Cardiac muscle cell (in vitro differentiated cells and primary cell): ENCODE data around the gene EIF4G3. TPM values are rescaled to one million over a fixed set of nuclear protein-coding genes. Genes with fewer than 3 reads are reported as not detected.

Experiments used
- DNase-seq, 2 donors: peaks; one replicate each; pipeline versions ENCODE4 v3.0.0 to v3.0.0-alpha.2; 2010 to 2017; ENCODE audit warnings: low read depth in 1 of 2, low spot score in 1 of 2
- H3K27ac ChIP-seq: fragments of 200-600 bp; sonication (generic); 2 replicates; pipeline ENCODE4 v1.5.1; 2016
- H3K27me3 ChIP-seq: fragments of 200-600 bp; sonication (generic); 2 replicates; pipeline ENCODE4 v1.6.0; 2016; ENCODE audit warnings: control low read depth
- H3K36me3 ChIP-seq: fragments of 200-600 bp; sonication (generic); 2 replicates; pipeline ENCODE4 v1.5.1; 2016; ENCODE audit warnings: control low read depth
- H3K4me1 ChIP-seq: fragments of 200-600 bp; sonication (generic); 2 replicates; pipeline ENCODE4 v1.8.1; 2017; ENCODE audit warnings: low read depth, mild to moderate bottlenecking, mixed run types
- H3K4me3 ChIP-seq: fragments of 200-600 bp; sonication (generic); 2 replicates; pipeline ENCODE4 v1.5.1; 2016; ENCODE audit warnings: mild to moderate bottlenecking
- H3K9me3 ChIP-seq: fragments of 200-600 bp; sonication (generic); 2 replicates; pipeline ENCODE4 v1.5.1; 2017; ENCODE audit warnings: low read depth, mild to moderate bottlenecking, control low read depth
- polyA plus RNA-seq: library from polyadenylated mRNA; unstranded; fragments of >200 nt; fragmentation: Nextera tagmentation; extraction: Ambion mirVana; gene quantifications from 2 replicates; pipeline ENCODE4 v1.2.1, GENCODE V29; 2016
- total RNA-seq: library from RNA; depleted of rRNA; stranded (reverse); fragments of >200 nt; gene quantifications from 2 replicates; pipeline ENCODE4 v1.2.3, GENCODE V29; 2016
- TF ChIP-seq, protein P1 (sequence below): IDR thresholded peaks from 2 replicates; pipeline ENCODE4 v1.5.1; 2012; ENCODE audit warnings: low read depth, mild to moderate bottlenecking, low read length

Gene EIF4G3
- total and polyA plus RNA-seq, 2 experiments from 2014 or later: 37.8 to 55.3 TPM

DNA sequence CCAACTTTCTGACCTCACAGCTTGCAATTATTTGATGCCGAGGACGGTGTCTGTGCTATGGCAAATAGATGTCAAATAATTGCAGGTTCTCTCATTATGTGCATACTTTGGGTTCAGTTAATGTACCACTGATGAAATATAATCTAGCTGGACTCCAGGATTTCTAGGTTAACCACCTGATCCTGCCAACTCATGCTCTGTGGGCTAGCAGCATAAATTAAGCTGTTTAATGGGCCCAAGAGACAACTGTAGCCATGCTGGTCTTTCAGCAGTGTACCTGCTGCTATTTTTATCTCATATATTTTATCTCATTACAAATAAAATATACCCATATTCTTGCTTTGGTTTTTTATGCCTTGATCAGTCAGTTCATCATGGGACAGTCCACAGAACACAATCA lies 346.3 kb downstream of the EIF4G3 start:
- peaks cover 15% of the 10 kb centered on the region for H3K36me3 ChIP-seq
- H3K4me3 ChIP-seq: no peak overlapping the region
- H3K27me3 ChIP-seq: no peaks in the 10 kb centered on the region
- no peak overlapping the region for H3K27ac ChIP-seq
- no peaks in the 10 kb centered on the region for H3K9me3 ChIP-seq
- H3K4me1 ChIP-seq: no peaks in the 10 kb centered on the region
- TF ChIP-seq, protein P1, sequence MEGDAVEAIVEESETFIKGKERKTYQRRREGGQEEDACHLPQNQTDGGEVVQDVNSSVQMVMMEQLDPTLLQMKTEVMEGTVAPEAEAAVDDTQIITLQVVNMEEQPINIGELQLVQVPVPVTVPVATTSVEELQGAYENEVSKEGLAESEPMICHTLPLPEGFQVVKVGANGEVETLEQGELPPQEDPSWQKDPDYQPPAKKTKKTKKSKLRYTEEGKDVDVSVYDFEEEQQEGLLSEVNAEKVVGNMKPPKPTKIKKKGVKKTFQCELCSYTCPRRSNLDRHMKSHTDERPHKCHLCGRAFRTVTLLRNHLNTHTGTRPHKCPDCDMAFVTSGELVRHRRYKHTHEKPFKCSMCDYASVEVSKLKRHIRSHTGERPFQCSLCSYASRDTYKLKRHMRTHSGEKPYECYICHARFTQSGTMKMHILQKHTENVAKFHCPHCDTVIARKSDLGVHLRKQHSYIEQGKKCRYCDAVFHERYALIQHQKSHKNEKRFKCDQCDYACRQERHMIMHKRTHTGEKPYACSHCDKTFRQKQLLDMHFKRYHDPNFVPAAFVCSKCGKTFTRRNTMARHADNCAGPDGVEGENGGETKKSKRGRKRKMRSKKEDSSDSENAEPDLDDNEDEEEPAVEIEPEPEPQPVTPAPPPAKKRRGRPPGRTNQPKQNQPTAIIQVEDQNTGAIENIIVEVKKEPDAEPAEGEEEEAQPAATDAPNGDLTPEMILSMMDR: no peak
- no peak for DNase-seq

DNA sequence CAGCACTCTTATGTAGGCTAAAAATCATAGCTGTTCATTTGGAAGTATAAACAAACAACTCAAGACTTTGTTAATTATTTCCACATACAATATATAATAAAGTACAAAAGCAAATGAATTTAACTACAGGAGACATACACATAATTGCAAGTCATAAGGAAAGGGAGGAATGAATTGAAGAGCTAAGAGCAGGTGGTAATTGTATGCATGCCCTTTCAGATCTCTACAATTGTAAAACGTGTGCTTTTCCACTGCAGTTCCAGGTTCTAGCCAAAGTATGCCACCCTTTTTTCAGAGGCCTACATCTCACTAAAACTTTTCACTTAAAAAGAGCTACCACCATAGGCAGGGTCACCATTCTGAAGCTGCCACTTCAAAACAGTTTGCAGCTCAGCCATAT lies 346.8 kb downstream of the EIF4G3 start:
- Histone ChIP-seq H3K4me3 (no peak overlapping the region), H3K27ac (no peak overlapping the region), H3K4me1 (no peaks in the 10 kb centered on the region), H3K36me3 (peaks cover 15% of the 10 kb centered on the region), H3K27me3 (no peaks in the 10 kb centered on the region), H3K9me3 (no peaks in the 10 kb centered on the region)
- TF ChIP-seq, protein P1: no peak
- no peak for DNase-seq

DNA sequence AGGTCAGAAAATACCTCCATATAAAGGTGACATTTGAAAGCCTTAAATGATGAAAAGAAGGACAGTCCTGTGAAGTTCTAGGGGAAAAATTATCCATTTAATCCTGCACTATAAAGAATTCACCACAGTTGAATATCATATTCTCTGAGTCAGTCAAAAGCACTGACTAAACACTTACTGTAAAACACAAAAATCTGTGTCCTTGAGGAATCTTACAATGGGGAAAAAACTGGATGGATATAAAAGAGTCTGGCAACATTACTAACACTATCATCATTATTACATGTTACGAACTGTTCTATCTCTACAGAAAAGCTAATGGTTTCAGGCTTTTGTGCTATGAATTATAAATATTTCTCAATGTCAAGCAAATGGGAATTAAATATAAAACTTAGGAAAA lies 347.2 kb downstream of the EIF4G3 start:
- TF ChIP-seq, protein P1: no peak

DNA sequence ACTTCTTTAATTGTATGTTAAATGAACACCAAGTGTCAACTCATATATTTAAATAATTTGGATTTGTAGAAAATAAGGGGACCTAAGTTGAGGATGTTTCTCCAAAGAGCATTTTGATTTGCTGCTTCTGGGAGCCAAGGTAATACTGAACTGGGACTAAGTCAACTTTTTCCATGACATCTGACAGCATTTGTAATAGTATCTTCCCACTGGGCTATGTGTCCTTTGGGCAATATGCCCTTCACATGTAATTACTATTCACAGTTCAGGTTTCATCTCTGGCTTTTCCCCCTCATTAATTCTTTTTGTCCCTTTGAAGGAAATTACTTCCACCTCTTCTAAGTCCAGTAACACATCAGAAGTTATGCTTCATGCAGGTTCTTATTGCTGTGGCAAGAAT lies 352.9 kb downstream of the EIF4G3 start:
- TF ChIP-seq, protein P1: no peak
- peaks cover 32% of the 10 kb centered on the region for H3K36me3 ChIP-seq
- H3K4me3 ChIP-seq: no peak overlapping the region
- H3K9me3 ChIP-seq: no peaks in the 10 kb centered on the region
- no peaks in the 10 kb centered on the region for H3K4me1 ChIP-seq
- H3K27ac ChIP-seq: no peak overlapping the region
- no peak for DNase-seq
- H3K27me3 ChIP-seq: no peaks in the 10 kb centered on the region

More for the DNA sequence above, 347.2 kb downstream of the EIF4G3 start:
- Histone ChIP-seq H3K4me1 (no peaks in the 10 kb centered on the region), H3K27me3 (no peaks in the 10 kb centered on the region), H3K27ac (no peak overlapping the region), H3K9me3 (no peaks in the 10 kb centered on the region), H3K36me3 (peaks cover 15% of the 10 kb centered on the region), H3K4me3 (no peak overlapping the region)
- no peak for DNase-seq

DNA sequence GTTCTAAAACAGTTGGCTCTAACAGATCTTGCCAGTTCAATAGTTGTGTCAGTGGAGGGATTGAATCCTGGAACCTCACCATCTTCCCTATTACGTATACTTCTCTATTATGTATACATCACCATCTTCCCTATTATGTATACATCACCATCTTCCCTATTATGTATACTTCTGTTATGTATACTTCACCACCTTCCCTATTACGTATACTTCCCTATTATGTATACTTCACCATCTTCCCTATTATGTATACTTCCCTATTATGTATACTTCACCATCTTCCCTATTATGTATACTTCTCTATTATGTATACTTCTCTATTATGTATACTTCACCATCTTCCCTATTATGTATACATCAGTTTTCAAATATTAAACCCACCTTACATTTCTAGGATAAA lies 355.2 kb downstream of the EIF4G3 start:
- Histone ChIP-seq H3K27ac (no peak overlapping the region), H3K36me3 (peaks cover 27% of the 10 kb centered on the region), H3K9me3 (no peaks in the 10 kb centered on the region), H3K27me3 (no peaks in the 10 kb centered on the region), H3K4me1 (no peaks in the 10 kb centered on the region), H3K4me3 (no peak overlapping the region)
- TF ChIP-seq, protein P1: no peak
- no peak for DNase-seq

DNA sequence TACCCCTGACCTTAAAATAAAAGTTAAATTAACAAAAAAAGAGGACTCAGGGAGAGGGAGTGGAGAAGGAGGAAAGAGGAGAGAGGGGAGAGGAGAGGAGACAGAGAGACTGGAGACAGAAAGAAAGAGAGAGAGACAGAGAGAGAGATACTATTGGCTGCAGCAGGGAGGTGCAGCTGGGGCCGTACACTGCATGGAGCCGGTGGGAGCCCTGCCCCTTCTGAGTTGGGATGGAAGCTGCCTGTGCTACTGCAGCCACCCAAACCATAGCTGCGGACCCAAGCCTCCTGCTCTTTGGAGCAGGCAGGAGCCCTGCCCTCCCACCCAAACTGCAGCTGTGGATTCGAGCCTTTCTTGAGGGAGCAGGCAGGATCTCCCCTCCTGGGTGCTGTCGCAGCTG lies 356.9 kb downstream of the EIF4G3 start:
- no peaks in the 10 kb centered on the region for H3K9me3 ChIP-seq
- H3K27ac ChIP-seq: no peak overlapping the region
- no peak overlapping the region for H3K4me3 ChIP-seq
- no peak for DNase-seq
- TF ChIP-seq, protein P1: no peak
- H3K27me3 ChIP-seq: no peaks in the 10 kb centered on the region
- peaks cover 27% of the 10 kb centered on the region for H3K36me3 ChIP-seq
- no peaks in the 10 kb centered on the region for H3K4me1 ChIP-seq
